Stimulated activated CD8-positive, alpha-beta memory T cell treated with anti-CD3 and anti-CD28 coated beads, Interleukin-15, amount 100 ng/mL, for 1 hour (primary cell): ENCODE measurements around the gene OMP.
"Not testable (repeated sequence)": the region's sequence is repeated elsewhere in the genome, so short reads cannot be mapped to it uniquely, and the experiment has no call there.

Experiments used
- DNase-seq: peaks from one replicate; pipeline ENCODE4 v3.0.0-alpha.2; 2020; ENCODE audit warnings: low read depth

OMP gene, protein sequence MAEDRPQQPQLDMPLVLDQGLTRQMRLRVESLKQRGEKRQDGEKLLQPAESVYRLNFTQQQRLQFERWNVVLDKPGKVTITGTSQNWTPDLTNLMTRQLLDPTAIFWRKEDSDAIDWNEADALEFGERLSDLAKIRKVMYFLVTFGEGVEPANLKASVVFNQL

DNA sequence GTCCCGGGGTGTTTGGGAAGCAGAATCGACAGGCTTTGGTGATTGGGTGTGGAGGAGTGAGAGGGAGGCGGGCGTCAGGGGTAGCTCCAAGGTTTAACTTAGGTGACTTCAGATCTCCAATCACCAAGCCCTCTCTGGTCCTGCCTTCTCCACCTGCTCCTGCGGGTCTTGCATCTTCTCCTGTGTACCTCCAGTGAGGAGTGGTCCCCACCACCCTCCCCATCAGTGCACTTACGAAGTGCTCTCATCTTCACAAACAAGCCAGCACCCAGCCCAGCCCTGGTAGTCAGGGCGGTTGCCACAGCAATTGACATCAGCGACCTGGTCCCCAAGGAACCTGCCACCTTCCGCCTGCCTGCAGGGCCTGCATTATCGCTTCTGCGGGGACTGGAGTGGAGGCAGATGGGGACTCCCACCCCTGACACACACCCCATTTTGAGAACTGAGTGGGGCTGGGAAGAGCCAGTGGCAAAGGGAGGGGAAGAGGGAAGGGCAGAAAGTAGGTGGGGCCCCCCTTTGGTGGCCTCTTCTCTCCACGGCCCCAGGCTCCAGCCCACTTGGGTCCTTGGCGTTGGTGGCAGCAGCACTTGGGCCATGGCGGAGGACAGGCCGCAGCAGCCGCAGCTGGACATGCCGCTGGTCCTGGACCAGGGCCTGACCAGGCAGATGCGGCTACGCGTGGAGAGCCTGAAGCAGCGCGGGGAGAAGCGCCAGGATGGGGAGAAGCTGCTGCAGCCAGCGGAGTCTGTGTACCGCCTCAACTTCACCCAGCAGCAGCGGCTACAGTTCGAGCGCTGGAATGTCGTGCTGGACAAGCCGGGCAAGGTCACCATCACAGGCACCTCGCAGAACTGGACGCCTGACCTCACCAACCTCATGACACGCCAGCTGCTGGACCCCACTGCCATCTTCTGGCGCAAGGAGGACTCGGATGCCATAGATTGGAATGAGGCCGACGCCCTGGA is at the start of gene OMP:
Gene OMP, plus strand, starts transcription at position 595 of the 965 bp plus-strand sequence. Its CDS starts 0 bp downstream, at position 595.
- no peak for DNase-seq

DNA sequence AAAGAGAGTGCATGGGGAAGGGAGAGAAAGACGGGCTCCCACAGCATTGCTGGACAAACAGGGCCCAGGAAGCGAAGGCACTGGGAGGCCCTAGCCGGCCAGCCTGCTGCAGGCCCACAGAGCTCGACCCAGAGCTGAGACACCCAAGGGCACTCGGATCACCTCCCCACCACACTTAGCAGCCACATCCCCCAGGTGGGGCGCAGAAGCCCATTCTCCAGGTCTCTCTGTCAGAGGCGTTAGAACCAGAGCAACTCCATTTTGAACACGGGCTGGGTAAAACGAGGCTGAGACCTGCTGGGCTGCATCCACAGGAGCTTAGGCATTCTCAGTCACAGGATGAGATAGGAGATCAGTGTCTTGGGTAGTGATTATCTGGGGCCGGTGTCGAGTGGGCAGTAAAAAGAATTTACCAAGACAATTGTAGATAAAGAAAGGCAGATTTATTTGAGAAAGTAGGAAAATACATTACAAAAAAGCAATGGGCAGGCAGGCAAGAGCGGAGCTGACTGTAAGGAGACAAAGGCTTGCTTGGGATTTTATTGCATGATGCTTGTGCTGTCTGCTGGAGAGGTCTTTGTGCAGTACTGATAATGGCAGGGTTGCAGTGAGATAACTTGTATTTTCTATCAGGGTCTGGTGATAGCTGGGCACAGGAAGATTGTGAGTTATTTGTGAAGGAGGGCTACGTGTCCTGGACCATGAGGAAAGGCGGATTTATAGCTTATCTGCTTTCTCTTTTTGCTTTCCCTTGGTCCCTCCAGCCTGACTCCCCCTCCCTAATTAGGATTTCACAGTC is 49.2 kb upstream of the OMP start:
- no peak for DNase-seq

DNA sequence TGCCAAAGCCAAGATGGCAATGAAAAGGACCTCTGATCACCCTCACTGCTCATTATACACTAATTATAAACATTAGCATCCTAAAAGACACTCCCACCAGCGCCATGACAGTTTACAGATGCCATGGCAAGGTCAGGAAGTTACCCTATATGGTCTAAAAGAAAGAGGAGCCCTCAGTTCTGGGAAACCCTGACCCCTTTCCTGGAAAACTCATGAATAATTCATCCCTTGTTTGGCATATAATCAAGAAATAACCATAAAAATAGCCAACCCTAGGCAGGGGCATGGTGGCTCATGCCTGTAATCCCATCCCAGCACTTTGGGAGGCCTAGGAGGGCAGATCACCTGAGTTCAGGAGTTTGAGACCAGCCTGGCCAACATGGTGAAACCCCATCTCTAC is 48.6 kb upstream of the OMP start:
- DNase-seq, result no peak

DNA sequence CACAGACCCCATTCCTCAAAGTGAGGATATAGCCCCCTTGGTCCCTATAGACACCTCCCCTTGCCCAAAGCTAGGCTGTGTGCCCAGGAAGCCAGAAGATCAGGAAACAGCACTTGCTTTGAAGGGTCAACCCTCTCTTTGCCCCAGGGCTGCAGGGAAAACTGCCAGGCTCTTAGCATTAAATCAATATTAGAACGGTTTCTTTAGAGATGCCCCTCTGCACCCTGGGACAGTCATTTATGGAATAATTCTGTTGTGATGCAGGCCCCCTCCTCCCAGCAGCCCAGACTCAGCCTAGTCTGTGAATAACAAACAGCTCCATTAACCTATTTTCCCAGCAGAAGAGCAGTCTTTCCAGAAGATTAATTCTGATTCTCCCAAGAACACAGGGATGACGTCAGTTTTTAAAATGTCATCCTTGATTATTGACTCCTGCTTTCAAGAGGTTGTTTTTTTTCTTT is 47.5 kb upstream of the OMP start:
- no peak for DNase-seq

DNA sequence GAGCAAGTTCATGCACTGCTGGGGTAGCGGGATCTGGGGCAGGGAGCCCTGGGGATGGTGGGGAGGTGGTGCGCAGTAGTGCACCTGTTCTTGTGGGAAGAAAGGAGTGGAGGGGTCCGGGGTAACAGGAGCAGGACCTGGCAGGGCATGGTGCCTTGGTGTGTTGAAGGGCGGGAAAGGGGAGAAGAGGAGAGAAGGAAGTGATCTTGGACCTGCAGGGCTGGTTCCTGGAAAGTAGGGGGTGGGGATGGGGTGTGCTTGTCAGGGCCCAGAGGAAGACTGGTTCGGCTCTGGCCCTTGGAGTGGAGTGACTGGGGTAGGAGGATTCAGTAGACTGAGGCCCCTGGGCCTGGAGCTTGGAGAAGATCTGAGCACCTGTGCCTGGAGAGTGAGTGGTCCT is 46.7 kb upstream of the OMP start:
- no peak for DNase-seq

DNA sequence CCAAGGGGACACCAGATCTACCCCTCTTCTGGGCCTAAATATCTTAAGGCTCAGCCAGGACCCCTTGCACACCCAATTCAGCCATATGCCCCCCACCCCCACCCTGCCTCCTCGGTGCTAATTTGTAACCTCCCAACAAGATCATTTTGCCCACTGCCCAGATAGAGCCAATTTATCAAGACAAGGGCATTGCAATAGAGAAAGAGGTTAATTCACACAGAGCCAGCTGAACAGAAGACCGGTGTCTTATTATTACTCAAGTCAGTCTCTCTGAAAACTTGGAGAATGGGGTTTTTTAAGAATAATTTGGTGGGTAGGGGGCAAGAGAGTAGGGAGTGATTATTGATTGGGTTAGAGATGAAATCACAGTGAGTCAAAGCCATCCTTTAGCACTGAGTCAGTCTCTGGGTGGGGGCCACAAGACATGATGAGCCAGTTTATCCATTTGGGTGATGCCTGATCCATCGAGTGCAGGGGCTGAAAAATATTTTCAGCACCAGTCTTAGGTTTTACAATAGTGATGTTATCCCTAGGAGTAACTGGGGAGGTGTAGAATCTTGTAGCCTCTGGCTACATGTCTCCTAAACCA is 45.7 kb upstream of the OMP start:
- no peak for DNase-seq

DNA sequence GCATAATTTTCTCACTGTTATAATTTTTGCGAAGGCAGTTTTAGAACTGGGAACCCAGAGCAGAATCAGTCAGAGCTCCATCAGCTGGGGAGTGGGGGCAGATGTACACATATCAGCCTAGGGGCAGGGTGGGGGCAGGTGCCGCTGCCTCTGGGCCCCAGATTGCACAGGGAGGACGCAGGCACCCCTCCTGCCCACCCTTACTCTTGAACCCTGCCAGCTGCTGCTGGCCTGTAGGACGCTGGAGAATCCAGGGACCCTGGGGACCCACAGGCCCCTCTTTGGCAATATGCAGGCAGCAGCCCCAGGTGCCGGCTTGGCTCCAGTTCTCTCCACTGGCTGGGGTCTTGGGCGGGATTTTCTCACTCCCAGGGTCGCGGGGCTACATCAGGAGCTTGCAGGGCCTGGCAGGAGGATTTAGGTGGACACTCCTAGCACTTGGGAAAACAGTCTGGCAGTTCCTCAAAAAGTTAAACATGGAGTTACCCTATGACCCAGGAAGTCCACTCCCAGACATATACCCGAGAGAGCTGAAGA is 44.6 kb upstream of the OMP start:
- no peak for DNase-seq

DNA sequence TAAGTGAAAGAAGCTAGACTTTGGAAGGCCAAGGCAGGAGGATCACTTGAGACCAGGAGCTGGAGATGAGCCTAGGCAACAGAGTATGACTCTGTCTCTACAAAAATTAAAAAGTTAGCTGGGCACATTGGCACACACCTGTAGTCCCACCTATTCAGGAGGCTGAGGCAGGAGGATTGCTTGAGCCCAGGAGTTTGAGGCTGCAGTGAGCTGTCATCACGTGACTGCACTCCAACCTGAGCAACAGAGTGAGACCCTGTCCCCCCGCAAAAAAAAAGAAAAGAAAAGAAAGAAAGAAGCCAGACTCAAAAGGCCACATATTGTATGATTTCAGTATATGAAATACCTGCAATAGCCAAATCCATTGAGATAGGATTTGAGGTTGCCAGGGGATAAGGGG is 43.7 kb upstream of the OMP start:
- DNase-seq, result no peak

DNA sequence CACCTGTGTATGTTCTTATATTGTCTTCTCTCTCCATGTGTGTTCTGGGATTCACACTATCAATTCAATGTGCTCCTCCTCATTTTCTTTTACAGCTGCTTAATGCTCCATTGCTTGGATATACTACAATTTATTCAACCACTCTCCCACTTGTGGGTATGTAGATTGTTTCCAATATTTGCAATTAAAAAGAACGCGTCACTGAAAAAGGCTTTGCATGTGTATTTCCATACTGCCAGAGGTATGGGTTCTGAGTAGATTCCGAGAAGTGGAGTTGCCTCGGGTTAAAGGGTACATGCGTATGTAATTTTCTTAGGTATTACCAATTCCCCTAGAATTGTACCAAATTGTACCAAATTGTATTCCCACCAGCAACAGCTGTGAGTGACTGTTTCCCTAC is 42.8 kb upstream of the OMP start:
- no peak for DNase-seq

DNA sequence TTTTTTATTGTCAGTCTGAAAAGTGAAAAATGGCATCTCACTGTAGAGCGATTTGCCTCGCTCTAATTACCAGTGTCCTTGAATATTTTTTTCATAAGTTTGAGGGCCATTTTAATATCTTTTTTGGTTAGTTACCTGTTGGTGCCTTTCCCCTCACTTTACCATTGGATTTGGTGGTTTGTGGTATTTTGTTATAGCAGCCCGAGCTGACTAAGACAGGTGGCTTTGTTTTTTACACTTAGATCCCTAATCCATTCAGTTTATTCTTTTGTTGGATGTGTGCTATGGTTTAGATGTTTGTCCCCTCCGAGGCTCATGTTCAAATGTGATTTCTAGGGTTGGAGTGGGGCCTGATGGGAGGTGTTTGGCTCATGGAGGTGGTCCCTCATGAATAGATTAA is 42.4 kb upstream of the OMP start:
- DNase-seq, result no peak

DNA sequence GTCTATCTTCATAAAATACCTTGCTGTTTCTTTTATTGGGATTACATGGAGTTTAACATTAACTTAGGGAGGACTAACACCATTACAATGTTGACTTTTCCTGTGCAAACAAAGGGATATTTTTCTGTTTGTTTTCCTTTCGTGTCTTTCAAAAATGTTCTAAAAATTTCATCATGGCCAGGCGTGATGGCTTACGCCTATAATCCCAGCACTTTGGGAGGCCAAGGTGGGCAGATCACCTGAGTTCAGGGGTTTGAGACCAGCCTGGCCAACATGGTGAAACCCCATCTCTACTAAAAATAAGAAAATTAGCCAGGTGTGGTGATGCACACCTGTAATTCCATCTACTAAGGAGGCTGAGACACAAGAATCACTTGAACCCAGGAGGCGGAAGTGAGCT is 41.4 kb upstream of the OMP start:
- not testable (repeated sequence) for DNase-seq

DNA sequence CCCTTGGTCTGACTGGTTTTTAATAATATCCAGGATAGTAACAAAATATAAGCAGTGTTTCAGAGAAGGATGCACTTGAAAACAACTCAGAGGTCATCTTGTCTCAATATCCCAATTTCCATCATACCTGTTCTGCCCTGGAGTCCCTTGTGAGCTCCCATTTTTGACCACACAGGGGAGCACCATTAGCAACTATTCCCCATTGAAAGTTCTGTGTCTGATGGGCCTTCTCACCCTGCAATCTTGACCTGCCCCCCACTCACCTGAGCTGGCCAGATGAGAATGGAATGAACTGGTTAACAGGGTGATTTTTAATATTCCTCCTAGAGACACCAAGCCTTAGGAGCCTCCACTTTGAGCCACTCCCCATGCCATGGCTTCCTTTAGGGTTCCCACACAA is 39.7 kb upstream of the OMP start:
- DNase-seq, result no peak

DNA sequence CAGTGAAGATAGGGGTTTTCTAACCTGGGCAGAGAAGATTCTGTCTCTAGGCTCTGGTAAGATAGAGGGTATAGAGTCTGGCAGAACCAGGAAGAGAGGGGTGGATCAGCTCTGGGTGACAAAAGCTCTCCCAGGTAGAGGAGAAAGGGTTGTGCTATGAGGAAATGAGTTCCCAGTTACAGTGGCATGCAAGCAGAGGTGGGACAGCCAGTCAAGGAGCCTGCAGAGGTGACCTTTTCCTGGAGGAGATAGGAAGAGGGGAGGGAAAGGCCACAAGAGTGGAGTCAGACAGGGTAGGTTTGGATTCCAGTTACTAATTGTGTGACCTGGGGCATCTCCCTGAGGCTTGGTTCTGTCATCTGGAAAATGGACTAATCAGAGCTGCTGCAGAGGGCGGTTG is 39.2 kb upstream of the OMP start:
- DNase-seq, result no peak

DNA sequence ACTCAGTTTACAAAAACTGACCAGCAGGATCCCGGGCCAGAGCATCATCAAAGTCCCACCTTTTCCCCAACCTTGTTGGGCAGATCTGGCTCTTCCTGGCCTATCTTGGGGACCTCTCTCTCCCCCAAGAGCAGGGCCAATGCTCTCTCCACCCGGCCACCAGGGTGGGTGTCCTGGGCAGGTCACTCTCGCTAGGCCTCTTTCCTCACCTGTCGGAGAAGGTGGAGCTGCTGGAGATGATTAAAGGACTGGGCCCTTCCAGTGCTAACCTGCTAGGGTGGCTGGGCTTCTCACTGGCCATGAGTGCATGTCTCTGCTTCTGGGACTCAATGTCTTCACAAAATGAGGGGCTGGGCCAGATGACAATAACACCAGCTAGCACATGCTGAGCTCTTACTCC is 38.8 kb upstream of the OMP start:
- DNase-seq, result no peak

DNA sequence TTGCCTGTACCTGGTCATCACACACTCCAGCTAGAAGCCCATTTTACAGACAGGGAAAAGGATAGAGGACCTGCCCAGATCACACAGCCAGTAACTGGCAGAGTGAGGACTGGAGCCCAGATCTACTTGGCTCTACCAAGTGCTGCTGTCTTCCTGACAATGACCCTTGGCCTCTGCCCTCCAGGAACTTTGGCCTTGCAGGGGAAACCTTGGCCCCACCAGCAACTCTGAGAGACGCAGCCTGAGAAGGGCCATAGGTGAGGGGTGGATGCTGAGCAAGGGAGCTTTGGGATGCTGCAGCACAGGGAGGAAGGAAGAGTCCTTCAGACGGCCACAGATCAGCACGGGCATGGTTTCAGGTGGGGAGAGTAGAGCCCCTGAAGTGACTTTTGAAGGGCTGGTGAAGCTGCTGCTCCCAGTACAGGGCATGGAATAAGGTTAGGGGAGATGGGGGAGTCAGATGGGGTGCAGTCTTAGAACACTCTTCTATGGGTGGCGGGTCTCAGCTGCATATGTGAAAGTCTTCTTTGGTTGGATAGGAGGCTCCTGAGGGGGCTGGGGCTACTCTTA is 37.9 kb upstream of the OMP start:
- DNase-seq, result no peak

DNA sequence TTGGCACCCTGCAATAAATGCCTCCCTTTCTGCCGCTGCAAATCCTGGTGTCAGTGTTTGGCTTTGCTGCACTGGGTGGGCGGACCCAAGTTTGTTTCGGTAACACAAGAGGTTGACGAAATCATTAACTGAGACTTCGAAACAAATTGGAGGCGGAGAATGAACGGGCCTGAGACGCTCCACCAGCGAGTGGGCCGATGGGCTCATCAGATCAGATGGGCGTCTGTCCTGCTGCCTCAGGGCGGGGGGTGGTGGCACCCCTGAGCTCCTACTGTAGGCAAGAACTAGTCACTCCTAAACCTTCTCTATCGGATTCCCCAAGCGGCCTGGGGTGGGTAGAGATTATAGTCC is 36.8 kb upstream of the OMP start:
- no peak for DNase-seq

DNA sequence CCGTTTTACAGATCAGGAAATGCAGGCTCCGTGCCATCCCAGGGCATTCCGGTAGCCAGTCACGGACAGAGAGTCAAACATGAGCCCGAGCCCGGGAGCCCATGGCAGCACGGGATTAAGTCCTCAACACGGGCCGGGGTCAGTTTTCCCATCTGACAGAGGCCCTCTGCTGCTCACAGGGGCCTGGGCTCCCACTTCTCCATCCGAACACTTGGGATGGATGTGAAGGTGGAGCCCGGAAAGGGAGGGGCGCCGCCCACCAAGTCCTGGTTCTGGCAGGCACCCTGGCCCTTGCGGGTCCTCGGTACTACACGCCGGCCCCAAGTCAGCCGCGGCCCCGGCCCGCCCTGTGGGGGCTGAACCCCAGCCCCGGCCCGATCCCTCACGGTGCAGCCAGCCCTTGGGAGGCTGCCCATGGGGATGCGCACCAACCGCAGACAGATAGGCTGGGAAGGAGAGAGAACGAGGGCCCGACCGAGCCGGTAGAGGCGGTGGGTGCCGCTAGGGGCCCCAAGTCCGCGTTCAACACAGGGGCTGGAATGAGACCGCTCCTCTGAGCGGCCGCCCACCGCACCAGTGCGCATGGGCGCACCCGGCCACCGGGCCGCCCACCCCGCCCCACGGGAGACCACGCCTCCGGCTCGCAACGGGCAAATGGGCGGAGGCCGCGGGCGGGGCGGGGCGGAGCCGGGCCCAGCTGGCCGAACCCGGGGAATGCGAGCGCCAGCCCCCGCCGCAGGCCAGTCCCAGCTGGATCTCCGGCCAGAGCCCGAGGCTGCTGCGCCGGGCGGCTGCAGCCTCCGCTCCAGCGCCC is 36.2 kb upstream of the OMP start, which contains the start of gene CAPN5:
Gene CAPN5, plus strand, starts transcription at position 743 of the 814 bp plus-strand sequence. CDS start 17,916 bp downstream, outside the sequence.
- peak; percentile 70 for DNase-seq

DNA sequence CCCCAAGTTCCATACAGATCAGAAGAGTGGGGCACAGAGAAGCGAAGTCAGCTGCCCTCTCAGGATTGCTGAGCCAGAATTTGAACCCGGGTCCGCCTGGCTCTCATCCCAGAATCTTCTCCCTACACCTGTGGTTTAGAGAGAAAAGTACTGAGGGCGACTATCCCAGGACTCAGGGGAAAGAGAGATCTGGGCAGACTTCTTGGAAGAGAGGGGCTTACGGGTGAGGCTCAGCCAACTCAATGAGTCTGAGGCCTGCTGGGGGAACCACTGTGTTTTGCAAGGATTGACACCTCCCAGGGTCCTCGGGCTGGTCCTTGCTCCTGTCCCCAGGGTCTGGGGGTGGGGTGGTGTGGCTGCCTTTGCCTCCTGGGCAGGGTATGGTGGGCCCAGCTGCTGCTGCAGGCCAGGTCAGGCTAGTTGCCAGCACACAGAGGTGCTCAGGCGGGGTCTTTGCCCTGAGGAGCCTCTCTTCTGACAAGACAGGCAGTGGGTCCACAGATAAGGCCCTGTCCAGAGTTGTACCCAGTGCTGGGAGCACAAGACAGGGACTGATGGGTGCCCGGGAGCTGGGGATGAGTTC is 34.7 kb upstream of the OMP start:
- DNase-seq, result no peak

DNA sequence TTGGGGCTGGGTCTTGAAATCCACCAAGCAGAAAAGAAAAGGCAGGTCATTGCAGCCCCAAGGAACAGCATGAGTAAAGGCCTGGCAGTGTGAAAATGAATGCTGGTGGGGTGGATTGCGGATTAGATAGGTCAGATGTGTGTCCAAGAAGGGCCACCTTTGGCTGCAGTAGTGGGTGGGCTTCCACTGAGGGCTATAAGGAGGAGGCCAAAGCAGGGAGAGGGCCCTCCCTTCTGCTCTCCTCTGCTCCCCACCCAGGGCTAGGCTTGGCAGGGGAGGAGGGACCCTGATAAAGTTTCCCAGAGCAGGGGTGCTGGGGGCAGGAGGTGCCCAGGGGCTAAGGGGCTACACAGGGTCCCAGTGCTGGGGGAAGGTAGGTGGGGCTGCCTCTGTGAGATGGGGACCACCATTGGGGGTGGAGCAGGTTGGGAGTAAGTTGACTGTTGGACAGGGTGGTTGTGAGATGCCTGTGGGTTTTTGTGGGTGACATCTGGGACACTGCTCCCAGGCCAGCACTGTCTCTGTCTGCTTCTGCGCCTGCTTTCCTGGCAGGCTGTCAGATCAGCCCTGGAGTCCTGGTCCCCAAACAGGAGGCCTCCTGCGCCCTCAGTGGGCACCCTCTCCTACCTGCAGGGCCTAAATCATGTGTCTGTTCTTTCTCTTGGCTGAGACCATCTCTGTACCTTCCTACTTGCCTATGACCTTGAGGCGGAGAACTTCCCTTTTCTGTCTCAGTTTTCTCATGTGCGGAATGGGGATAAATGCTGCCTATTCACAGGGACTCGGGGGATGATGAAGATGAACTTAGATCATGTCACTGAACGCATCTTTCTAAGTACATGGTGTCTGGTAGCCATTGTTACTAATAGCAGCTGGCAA is 33.9 kb upstream of the OMP start:
- DNase-seq, result no peak
